PC-9 (cell line): ENCODE measurements around the gene TMOD1.

Experiments
- CTCF ChIP-seq: fragments of 200-600 bp; sonication (generic); conservative IDR thresholded peaks from 2 replicates; pipeline ENCODE4 v1.6.1; 2017; ENCODE audit warnings: mixed run types, antibody characterized with exemption, mild to moderate bottlenecking, moderate library complexity
- EZH2 ChIP-seq: fragments of 200-600 bp; sonication (generic); IDR thresholded peaks from 2 replicates; pipeline ENCODE4 v1.8.0; 2017; ENCODE audit warnings: antibody characterized with exemption, low read depth

DNA sequence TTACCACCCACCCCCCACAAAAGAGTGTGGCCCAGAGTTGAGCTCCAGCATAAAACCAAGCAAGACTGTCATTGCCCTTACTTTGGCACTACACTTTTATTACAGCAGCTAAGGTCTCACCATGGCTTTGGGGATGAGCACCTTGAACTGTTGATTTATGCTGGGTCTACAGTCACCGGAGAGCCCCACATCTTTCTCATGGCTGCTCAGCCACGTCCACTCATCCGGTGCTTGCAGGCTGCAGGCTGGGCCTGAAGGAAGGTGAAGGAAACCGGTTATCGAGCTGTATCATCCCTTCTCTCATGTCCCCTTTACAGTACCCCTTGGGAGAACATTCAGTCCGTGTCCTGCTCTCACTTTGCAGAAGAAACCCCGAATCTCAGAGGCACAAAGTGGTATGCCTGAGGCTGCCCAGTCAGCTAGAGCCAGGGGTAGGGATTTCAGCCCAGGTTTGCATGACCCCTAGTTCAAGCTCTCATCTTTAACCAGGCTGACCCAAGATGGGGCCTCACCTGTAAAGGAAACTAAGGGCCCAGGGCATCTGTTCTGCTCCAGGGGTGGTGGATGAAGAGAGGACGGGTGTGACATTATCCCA lies 11.6 kb downstream of the TMOD1 start:
- TF ChIP-seq CTCF (no peak), EZH2 (no peak)
